Activated CD4-positive, alpha-beta T cell treated with anti-CD3 and anti-CD28 coated beads, Interleukin-2, amount 10 ng/mL, durations not matched to agents 24 days and 14 days (primary cell): Measurements from ENCODE around the gene LCN2. TPM values are rescaled to one million over a fixed set of nuclear protein-coding genes. Genes with fewer than 3 reads are reported as not detected.
A peak's percentile ranks its signal among the peaks of the same experiment; 100 is the strongest.

Experiments used
- DNase-seq: peaks from one replicate; pipeline ENCODE4 v3.0.0; 2022
- H3K27ac Mint-ChIP-seq: one replicate; pipeline ENCODE4 v1.8.0; 2022; ENCODE audit warnings: mild to moderate bottlenecking, mixed read lengths
- H3K27me3 Mint-ChIP-seq: one replicate; pipeline ENCODE4 v1.8.0; 2022; ENCODE audit warnings: mixed read lengths
- H3K36me3 Mint-ChIP-seq: one replicate; pipeline ENCODE4 v1.8.0; 2022; ENCODE audit warnings: low read depth, mild to moderate bottlenecking, mixed read lengths
- H3K4me1 Mint-ChIP-seq: one replicate; pipeline ENCODE4 v1.8.0; 2021; ENCODE audit warnings: mixed read lengths
- H3K4me3 Mint-ChIP-seq: one replicate; pipeline ENCODE4 v1.8.0; 2022; ENCODE audit warnings: mild to moderate bottlenecking, moderate library complexity, mixed read lengths
- H3K9me3 Mint-ChIP-seq: one replicate; pipeline ENCODE4 v1.8.0; 2021; ENCODE audit warnings: mixed read lengths
- intact Hi-C: fragments of 100-400 bp; cut with micrococcal nuclease; formaldehyde crosslinking; loops from one replicate; pipeline ENCODE4 v1.15.1; 2023
- total RNA-seq: library from RNA; stranded (reverse); gene quantifications from 2 replicates; pipeline ENCODE4 v1.2.3, GENCODE V29; 2022

The LCN2 gene
- total RNA-seq, 1 donor from 2014 or later = not detected

DNA sequence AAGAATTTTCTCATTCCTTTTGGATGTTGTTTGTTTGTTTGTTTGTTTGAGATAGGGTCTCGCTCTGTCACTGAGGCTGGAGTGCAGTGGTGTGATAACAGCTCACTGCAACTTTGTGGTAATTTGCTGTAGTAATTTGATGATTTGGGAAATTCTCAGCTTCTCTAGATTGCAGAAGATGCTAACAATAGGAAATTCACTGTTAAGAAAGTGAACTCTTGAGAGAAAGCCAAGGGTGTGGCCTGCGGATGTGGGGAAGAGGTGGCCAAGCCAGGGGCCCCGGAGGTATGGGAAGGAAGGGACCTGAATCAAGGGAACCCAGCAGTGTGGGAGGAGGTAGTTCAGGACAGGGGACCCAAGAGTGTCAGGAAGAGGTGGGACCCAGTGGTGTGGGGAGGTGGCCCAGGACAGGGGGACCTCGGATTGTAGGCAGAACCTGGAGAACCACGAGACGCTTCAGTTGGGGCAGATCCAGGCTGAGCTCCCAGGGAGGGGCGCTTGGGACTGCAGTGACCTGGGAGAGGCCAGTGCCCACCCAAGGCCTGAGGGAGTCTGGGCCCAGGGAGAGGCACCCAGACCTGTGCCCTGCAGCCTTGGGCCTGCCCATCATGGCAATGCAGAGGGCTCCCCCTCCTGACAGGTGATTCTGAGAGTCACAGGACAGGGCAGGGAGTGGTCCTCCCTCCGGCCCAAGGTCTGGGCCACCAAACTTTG is 5.6 kb upstream of the LCN2 start:
- Mint-ChIP-seq H3K27ac (no peak overlapping the region), H3K27me3 (no peaks in the 10 kb centered on the region), H3K36me3 (no peaks in the 10 kb centered on the region), H3K4me1 (peaks cover 14% of the 10 kb centered on the region), H3K9me3 (no peaks in the 10 kb centered on the region), H3K4me3 (no peak overlapping the region)
- no peak for DNase-seq
- intact Hi-C loops = no loop called here

DNA sequence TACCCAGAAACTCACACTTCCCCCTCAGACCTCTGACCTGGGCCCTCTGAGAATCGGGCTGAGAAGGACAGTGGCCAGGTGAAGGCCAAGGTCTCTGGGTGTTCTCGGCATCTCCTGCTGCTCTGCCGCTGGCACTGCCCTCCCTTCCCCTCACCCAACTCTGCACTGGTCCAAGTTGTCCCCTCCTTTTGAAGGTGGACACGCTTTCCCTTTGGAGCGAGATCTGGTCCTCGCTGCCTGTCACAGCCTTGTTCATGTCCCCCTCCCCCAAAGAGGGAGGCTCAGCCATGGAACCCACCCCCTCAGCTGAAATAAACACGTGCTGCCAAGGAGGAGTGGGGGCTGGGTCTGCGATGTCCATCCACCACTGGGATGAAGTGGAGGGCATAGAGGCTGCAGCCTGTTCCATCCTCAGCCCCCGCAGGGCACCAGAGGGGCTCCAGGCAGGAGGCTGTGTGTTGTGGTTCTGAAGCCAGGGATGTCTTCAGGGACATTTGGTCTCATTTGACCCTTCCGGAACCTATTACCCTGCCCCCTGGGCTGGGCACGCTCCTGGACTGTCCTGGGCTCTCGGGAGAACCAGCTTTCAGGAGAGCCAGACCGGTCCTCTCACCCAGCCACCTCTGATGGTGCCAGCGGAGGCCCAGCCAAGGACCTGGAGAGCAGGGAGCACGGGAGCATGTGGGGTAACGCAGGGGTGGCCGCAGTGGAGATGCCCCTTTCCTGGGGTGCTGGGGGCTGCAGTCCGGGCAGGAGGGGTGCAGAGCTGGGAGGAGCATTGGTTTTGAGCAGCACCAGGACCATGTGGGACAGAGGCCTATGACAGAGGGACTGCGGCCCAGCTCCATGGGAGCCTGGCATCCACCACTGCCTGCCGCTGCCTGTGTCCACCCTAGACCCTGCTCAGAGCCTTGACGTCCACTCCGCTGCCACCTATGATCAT is 4.7 kb upstream of the LCN2 start:
- Mint-ChIP-seq H3K4me3 (no peak overlapping the region), H3K27me3 (no peaks in the 10 kb centered on the region), H3K9me3 (no peaks in the 10 kb centered on the region), H3K4me1 (peaks cover 14% of the 10 kb centered on the region), H3K27ac (no peak overlapping the region), H3K36me3 (no peaks in the 10 kb centered on the region)
- no peak for DNase-seq
- intact Hi-C loops = no loop called here

DNA sequence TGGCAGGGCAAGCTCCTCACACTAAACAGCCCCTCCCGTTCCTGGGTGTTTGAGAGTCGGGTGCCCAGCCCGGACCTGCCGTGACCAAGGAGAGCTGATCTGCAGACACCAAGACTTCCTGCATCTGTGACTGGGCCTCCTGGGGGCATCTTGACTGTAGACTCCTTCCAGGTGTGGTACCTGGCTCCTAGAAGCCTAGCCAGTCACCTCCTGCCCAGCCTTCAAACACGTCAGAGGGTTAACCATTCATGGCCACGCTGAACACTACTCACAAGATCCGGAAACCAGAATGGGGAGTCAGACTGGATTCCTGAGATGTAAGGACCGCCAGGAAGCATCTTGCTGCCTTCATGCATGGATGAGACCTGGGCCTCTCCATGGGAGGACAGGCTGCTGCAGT is 3.7 kb upstream of the LCN2 start:
- Mint-ChIP-seq H3K36me3 (no peaks in the 10 kb centered on the region), H3K4me3 (no peak overlapping the region), H3K4me1 (peaks cover 14% of the 10 kb centered on the region), H3K27ac (no peak overlapping the region), H3K27me3 (no peaks in the 10 kb centered on the region), H3K9me3 (no peaks in the 10 kb centered on the region)
- no peak for DNase-seq
- intact Hi-C loops = no loop called here

DNA sequence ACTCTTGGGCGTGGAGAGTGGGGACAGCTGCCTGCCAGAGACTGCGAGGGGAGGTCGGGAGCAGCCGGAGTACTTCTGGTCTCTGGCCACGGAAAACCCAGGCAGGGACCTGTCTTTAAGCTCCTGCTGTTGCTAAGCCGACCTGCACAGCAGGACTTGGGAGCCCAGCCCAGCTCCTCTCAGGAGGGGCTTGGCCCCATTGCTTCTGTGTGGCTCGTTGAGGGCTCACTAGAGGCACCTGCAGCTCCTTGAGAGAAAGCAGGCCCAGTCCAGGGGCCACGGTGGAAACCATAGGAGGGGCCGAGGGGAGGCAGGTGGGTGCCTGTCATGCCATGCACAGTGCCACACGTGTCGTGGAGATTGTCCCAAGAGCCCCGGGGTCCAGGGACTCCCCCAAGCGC is 3.3 kb upstream of the LCN2 start:
- DNase-seq = no peak
- Mint-ChIP-seq H3K4me1 (peaks cover 17% of the 10 kb centered on the region), H3K9me3 (no peaks in the 10 kb centered on the region), H3K27ac (no peak overlapping the region), H3K36me3 (no peaks in the 10 kb centered on the region), H3K27me3 (no peaks in the 10 kb centered on the region), H3K4me3 (no peak overlapping the region)
- intact Hi-C loops = no loop called here

DNA sequence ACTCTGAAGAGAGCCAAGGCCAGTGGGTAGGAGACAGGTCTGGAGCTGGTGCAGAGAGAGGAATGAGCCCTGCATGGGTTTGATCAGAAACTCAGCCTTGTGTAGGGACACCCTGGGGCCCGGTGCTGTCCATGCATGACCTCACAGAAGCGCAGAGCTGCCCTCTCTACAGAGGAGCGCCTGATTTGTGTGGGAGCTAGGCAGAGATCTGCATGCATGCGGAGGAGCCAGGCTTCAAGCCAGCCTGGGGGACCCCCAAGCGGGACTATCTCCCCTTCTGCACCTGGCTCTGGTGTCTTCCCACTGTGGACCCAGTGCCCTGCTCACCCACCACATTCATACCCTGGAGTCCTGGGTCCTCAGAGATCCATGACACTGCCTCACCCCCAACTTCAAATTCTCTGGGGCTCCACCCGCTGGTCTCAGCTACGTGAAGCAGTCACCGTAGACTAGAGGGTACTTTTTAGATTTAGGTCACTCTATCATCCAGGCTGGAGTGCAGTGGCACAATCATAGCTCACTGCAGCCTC is 2.6 kb upstream of the LCN2 start:
- Mint-ChIP-seq H3K36me3 (no peaks in the 10 kb centered on the region), H3K4me3 (no peak overlapping the region), H3K4me1 (peaks cover 16% of the 10 kb centered on the region), H3K27me3 (no peaks in the 10 kb centered on the region), H3K27ac (no peak overlapping the region), H3K9me3 (no peaks in the 10 kb centered on the region)
- DNase-seq = no peak
- intact Hi-C loops = no loop called here

DNA sequence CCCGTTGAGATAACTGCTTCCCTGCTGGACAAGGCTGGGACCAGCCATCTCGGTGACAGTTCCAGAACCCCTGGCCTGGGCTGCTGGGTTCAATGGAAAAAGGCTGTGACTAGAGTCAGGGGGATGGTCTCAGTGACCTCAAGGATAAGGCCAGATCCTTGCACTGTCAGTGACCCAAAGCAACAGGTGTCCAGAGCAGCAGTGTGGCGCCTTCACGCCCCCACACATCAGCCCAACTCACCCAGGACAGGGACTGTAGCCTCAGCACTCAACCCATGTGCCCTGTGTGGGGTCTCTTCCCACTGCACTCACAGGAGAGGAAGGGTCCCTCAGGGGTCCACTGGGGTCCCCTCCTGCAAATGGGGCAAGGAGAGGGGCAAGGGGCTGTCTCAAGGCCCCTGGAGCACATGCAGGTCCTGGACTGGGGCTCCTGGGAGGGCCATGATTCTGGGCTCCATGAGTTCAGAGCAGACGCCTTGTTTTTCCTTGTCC is 698 bp upstream of the LCN2 start:
- Mint-ChIP-seq H3K27me3 (no peaks in the 10 kb centered on the region), H3K36me3 (no peaks in the 10 kb centered on the region), H3K4me1 (peaks cover 4% of the 10 kb centered on the region), H3K4me3 (no peak overlapping the region), H3K9me3 (no peaks in the 10 kb centered on the region), H3K27ac (no peak overlapping the region)
- intact Hi-C loops = no loop called here
- DNase-seq = no peak

DNA sequence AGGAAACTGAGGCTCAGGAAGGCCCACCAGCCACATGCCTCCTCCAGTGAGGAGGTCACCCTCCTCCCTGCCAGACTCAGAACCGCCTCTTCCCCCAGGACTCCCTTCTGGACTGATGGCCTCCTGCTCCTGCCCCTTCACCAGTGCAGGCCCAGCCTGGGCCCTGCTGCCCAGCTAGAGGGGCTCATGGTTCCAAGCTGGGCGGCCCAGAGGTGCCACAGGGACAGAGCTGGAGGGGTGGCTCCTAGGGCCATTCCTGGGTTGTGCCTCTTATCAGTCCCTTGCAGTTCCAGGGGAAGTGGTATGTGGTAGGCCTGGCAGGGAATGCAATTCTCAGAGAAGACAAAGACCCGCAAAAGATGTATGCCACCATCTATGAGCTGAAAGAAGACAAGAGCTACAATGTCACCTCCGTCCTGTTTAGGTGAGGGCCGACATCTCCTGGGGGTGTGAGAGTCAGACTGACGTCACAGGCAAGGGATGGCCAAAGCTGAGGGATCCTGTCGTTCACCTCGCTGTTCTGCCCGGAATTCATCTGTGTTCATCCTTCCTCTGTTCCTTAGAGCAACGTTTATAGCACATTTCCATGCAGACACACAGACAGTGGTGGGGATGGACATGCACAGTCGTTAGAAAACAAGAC is 819 bp downstream of the LCN2 start:
- peaks cover 3% of the 10 kb centered on the region for H3K4me1 Mint-ChIP-seq
- H3K4me3 Mint-ChIP-seq = no peak overlapping the region
- H3K27me3 Mint-ChIP-seq = no peaks in the 10 kb centered on the region
- no peak for DNase-seq
- H3K27ac Mint-ChIP-seq = peak overlapping the region; percentile 20
- no peaks in the 10 kb centered on the region for H3K36me3 Mint-ChIP-seq
- no peaks in the 10 kb centered on the region for H3K9me3 Mint-ChIP-seq
- intact Hi-C loops = no loop called here

DNA sequence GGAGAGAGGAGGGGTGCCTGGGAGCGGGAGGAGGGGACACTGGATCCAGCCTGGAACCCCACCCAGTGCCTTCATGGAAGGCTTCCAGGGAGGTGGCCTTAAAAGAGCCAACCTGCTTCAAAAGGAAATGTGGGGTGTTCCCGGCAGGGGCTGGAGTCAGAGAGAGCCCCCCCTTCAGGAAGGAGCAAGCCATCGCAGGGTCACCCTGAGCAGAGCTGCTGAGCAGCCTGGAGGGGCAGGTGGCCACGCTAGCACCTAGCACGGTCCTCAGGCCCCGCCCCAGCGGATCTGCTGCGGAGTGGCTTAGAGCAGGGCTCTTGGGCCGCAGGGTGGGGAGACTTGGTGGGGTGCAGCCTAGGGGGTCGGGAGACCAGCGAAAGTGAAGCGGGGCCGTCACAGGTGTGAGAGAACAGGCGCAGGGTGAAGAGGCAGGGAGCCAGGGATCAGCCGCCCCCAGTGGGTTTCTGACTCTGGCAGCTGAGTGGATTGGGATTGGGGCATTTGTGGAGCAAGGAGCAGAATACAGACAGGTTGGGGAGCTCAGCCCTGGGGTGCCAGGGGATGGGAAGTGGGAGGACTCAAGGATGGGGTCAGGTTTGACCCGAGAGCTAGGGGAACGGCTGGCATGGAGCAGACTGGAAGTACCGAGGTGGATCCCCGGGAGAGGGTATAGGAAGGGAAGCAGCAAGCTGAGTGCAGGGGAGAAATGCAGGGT is 1.5 kb downstream of the LCN2 start:
- DNase-seq = peak; percentile 70
- Mint-ChIP-seq H3K27me3 (no peaks in the 10 kb centered on the region), H3K9me3 (no peaks in the 10 kb centered on the region), H3K4me1 (peaks cover 3% of the 10 kb centered on the region), H3K27ac (no peak overlapping the region), H3K36me3 (no peaks in the 10 kb centered on the region), H3K4me3 (no peak overlapping the region)
- intact Hi-C loops = no loop called here

DNA sequence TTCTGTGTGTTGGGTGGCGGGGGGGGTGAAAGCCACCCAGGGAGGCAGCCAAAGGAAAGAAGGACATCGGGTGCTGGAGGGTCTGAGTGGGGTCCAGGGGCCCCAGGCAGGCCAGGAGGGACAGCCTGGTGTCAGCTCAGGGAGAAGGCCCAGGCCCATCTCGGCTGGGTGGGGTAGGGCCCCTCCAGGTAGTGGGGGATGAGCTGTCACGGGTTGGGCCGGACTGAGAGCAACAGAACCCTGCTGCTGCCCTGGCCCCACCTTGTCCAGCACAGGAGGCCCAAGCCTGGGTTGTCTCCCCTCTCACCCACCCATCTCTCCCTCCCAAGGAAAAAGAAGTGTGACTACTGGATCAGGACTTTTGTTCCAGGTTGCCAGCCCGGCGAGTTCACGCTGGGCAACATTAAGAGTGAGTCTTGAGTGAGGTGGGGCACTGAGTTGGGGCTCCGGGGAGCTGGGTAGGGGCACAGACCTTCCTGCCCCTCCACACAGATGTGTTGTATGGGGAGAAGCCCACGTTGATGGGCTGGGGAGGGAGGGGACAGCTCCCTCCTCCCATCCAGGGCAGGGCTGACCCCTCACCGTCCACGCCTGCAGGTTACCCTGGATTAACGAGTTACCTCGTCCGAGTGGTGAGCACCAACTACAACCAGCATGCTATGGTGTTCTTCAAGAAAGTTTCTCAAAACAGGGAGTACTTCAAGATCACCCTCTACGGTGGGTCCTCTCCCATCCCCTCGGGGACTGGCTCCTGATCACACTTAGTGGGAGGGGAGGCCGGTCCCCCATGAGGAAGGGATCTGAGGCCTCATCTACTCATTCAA is 2.3 kb downstream of the LCN2 start:
- Mint-ChIP-seq H3K36me3 (no peaks in the 10 kb centered on the region), H3K4me1 (peaks cover 3% of the 10 kb centered on the region), H3K27me3 (no peaks in the 10 kb centered on the region), H3K27ac (no peak overlapping the region), H3K4me3 (no peak overlapping the region), H3K9me3 (no peaks in the 10 kb centered on the region)
- intact Hi-C loops = no loop called here
- no peak for DNase-seq

DNA sequence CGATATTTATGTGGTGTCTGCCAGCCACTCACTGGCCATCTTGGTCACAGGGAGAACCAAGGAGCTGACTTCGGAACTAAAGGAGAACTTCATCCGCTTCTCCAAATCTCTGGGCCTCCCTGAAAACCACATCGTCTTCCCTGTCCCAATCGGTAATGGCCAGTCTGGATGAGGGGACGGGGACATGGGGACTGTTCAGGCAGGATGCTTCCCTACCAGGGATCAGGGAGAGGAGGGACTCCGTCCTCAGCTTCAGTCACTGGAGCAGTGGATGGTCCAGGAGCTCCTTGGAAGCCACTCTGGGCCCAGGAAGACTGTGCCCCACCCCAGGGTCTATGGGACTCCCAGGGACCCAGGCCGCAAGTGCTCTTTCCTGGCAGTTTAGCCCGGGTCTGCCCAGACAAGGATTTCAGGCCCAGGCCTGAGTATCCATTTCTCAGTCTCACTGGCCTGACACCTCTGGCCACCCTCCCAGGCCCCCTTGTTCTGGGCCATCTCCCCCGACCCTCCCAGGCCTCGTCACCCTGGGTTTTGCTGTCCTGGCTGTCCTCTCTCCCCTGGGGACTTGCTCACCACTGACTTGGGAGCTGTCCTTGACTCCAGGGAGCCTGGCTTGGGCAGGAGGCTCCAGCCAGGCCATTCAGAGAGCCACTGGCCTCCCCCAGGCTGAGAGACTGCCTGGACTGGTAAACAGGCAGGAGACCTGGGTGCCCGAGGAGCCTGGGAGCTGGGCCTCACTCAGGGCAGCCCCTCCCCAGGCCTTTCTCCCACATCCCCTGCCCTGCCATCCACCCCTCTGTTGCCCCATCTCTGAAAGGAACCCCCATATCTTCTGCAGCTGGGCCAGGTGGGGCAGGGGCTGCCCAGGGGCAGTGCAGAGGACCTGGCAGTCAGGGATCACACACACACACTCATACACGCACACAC is 3.1 kb downstream of the LCN2 start:
- no peak overlapping the region for H3K27ac Mint-ChIP-seq
- H3K36me3 Mint-ChIP-seq = no peaks in the 10 kb centered on the region
- H3K4me1 Mint-ChIP-seq = peaks cover 3% of the 10 kb centered on the region
- H3K9me3 Mint-ChIP-seq = no peaks in the 10 kb centered on the region
- H3K27me3 Mint-ChIP-seq = no peaks in the 10 kb centered on the region
- no peak for DNase-seq
- intact Hi-C loops = no loop called here
- H3K4me3 Mint-ChIP-seq = no peak overlapping the region

DNA sequence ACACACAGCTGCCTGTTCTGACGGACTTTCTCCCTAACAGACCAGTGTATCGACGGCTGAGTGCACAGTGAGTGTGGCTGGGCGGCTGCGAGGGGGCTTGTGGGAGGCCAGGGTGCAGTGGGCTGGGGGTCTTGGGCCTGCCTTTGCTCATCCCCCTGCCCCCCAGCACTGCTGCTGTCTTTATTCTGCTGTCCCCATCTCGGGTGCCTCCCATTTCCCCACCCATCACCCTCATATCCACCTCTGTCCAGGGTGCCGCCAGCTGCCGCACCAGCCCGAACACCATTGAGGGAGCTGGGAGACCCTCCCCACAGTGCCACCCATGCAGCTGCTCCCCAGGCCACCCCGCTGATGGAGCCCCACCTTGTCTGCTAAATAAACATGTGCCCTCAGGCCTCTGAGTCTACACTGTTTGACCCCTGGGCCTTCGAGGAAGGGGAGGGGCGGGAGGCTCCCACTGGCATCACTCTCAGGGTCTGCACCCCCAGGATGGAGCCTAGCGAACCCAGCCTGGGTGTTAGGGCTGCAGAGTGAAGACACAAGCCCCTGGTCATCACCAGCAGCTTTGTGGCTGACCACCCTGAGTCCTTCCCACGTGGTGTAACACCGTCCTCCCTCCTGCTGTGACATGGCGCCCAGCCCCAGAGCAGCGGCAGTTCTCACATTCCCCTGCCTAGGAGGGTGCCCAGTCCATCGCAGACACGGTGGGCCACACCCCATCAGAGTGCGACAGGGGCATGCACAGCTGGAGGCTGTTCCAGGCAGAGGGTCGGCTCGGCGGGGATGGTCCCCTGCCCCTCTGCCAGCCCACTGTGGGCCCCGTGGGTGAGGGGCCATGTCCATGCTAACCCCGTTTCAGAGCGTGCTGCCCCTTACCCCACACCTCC is 4.0 kb downstream of the LCN2 start:
- no peaks in the 10 kb centered on the region for H3K27me3 Mint-ChIP-seq
- no peak overlapping the region for H3K4me3 Mint-ChIP-seq
- H3K4me1 Mint-ChIP-seq = peaks cover 3% of the 10 kb centered on the region
- no peak for DNase-seq
- H3K9me3 Mint-ChIP-seq = no peaks in the 10 kb centered on the region
- no peak overlapping the region for H3K27ac Mint-ChIP-seq
- no peaks in the 10 kb centered on the region for H3K36me3 Mint-ChIP-seq
- intact Hi-C loops = no loop called here
